Urothelium cell line (cell line): ENCODE measurements around the gene CENPL.
"Not testable (repeated sequence)": the region's sequence is repeated elsewhere in the genome, so short reads cannot be mapped to it uniquely, and the experiment has no call there.

Experiments
- DNase-seq: peaks from one replicate; pipeline ENCODE4 v3.0.0; 2011; ENCODE audit warnings: low spot score, mixed read lengths
- FAIRE-seq: peaks from 2 replicates; lab custom pipeline; 2011; peaks lifted over from hg19 to GRCh38; lab: Jason Lieb, UNC

Gene CENPL

DNA sequence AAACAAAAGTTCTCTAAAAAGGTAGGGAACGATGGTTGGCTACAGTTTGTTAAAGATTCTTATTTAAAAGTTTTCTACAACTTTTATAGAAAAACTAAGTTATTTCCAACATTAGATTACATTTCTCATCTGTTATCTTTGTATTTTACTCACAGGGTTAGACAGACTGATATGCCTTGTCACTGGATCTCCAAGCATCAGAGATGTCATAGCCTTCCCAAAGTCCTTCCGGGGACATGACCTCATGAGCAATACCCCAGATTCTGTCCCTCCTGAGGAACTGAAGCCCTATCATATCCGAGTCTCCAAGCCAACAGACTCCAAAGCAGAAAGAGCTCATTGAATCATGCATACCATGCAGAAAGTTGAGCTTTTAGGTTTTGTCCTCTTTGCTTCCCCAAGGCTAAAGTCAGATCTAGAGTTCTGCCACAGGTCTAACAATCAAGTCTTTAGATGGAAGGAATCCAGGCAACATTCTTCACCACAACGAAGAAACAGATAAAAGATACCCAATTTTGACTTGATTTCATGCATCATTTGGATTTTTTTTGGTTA is 32.8 kb upstream of the CENPL start:
- FAIRE-seq (no peak), DNase-seq (no peak)

DNA sequence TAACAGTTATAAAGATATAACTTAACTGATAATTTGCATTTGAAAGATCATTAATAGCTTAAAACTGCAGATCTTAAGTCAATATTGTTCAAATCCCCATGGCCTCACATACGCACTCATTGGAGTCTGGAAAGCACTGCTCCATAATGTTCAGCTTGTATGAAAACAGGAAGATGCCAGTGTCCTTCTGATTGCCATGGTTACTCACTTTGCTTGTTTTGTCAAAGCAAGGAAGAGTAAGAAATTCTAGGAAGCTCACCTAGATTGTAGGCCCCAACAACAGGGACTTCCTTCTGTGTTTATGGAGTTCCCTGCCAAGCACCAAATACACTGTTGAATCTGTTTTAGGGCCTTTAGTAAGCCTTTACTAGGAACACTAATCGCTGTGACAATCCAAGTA is 32.2 kb upstream of the CENPL start:
- DNase-seq (no peak), FAIRE-seq (no peak)

DNA sequence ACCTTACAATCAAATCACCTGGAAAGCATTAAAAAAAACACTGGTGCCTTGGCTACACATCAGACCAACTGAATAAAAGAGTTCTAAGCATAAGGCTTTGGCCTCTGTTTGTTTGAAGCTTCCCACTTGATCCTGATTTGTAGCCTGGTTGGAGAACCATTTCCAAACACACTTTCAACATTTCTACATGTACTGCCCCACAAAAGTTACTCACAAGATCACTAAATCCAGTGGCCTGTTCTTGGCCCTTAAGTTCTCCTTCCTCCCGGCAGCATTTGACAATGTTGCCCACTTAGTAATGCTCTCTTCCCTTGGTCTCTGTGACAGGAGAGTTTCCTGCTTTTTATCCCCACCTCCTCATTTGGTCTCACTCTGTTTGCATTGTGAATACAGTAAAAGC is 31.3 kb upstream of the CENPL start:
- FAIRE-seq = no peak
- DNase-seq = no peak

DNA sequence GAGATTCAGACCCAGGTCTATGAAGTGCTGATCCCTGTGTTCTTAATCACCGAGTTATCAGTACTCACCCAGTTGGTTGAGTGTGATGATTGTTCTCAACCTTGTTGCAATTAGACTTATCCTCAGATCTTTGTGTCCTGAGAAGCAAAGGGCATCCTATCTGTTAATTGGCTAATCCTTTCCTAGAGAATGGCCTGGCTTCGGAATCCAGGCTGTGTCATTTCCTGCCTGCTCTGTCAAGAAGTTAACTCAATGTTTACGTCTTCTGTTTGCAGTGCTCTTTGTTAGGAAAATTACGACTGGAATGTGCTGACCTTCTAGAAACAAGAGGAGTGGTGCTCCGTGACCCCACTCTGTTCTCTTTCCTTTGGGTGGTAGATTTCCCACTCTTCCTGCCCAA is 28.4 kb upstream of the CENPL start:
- DNase-seq (no peak), FAIRE-seq (no peak)

DNA sequence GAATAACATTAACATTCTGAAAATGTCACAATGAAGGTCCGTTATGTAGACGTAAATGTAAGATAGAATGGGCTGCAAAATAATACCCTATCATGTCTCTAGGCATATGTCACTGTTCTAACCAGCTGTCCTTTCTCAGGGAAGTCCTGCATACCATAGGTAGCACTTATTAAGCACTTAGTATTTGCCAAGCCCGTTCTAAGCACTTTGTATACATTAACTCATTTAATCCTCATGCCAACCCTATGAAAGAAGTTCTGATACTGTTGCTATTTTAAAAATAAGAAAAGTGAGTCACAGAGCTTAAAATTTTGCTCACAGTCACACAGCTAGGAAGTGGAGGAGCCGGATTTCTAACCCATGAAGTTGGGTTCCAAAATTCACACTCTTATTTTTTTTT is 27.4 kb upstream of the CENPL start:
- FAIRE-seq (no peak), DNase-seq (no peak)

DNA sequence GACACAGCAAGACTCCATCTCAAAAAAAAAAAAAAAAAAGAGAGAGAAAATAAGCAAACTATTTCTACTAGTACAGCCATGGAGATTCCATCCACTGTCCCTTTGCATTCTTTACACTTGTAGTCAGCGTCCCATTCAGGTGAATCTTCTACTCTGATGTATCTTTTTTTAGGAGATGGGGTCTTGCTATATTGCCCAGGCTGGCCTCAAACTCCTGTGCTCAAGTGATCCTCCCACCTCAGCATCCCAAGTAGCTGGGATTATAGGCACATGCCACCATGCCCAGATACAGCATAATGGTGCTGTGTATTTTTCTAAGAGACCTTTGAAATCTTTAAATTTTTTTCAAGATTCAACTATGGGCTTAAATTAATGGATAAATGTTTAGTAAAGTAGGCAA is 8.1 kb upstream of the CENPL start:
- DNase-seq = no peak
- FAIRE-seq = no peak

DNA sequence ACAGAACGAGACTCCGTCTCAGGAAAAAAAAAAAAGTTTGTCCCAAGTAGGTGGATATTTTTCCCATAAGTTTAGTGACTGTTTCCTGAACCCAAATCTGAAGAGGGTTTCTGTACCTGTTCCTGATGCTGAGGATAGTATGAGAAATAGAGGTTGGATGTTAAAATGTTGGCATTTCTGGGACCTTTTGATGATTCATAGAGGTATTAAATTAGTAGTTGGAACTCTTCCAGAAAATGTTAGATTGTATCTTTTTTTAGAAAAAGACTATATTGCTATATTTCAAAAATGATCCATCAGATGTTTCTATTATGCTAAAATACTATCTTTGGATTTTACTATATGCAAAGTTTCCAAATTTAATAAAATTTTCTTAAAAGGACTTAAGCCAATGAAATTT is 2.9 kb upstream of the CENPL start:
- FAIRE-seq = no peak
- DNase-seq = no peak

DNA sequence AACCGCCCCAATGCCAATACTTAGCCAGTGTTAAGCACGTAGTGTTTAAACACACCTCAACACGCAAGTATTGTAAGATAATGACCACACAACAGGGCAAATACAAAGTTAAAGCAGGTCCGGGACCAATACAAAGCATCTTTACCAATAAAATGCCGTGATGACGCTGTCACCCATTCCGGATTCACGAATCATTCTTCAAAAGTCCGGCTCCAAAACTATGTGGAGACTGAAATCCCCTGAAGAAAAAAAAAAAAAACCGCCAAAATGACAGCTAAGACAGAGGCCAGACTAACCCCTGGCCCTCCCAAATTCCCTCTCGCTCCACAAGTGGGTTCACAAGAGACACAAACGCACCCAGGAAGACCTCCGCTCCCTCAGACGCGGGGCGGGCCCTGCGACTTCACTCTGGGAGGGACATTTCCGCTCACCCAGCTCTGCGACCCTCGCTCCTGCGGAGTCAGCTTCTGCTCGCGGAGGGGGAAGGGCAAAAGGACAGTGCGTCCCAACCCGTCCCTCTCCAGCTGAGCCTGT is 835 bp downstream of the CENPL start:
- no peak for DNase-seq
- FAIRE-seq = no peak

DNA sequence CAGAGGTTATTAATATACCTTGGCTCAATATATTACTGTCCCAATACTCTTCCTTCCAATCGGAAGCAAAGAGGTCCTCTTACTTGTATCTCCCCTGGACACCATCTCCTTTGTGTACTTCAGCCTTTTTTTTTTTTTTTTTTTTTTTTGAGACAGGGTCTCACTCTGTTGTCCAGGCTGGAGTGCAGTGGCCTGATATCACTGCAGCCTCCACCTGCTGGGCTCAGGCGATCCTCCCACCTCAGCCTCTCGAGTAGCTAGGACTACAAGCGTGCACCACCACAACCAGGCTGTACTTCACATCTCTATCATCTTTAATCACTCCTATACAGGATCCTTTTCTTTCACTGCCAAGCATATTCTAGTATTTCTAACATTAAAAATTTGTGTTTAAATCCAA is 3.0 kb downstream of the CENPL start:
- FAIRE-seq (no peak), DNase-seq (no peak)

DNA sequence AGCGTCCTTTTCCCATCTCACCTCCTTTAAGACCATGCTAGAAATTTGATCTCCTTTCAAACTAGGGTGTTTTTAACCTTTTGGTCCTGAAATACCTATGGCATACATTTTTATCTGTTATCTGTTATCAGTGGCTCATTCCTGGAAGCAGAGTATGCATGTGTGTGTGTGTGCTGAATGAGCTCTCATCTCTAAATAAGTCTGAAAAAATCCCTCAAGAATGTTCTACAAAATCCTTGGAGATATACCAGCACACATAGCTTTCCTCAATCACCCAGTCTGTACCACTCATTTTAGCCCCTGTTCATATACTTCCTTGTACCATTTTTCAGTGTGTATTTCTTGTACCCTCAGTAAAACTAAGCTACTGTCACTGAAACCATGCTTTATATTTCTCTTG is 6.2 kb downstream of the CENPL start:
- FAIRE-seq (no peak), DNase-seq (no peak)

DNA sequence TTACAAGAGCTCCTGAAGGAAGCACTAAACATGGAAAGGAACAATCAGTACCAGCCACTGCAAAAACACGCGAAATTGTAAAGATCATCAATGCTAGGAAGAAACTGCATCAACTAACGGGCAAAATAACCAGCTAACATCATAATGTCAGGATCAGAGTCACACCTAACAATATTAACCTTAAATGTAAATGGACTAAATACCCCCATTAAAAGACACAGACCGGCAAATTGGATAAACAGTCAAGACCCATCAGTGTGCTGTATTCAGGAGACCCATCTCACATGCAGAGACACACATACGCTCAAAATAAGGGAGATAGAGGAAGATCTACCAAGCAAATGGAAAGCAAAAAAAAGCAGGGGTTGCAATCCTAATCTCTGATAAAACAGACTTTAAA is 11.0 kb downstream of the CENPL start:
- DNase-seq, FAIRE-seq: not testable (repeated sequence)

DNA sequence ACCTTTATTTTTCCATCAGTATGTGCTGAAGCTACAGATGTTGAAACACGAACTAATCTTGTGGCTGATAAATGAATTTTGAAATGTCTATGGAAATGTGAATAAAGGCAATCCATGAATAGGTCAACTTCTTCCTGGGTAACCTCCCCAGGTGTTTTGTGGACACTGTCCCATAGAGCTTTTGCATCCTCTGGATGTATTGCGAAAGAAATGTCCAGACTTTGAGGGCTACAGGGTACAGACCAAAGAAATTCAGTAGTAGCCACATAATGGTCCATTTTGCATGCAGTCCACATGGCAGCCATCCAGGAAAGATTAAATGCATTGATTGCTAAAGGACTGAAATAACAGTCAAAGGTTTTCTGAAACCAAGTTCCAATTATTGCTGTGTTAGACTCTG is 21.7 kb downstream of the CENPL start:
- FAIRE-seq = no peak
- no peak for DNase-seq

DNA sequence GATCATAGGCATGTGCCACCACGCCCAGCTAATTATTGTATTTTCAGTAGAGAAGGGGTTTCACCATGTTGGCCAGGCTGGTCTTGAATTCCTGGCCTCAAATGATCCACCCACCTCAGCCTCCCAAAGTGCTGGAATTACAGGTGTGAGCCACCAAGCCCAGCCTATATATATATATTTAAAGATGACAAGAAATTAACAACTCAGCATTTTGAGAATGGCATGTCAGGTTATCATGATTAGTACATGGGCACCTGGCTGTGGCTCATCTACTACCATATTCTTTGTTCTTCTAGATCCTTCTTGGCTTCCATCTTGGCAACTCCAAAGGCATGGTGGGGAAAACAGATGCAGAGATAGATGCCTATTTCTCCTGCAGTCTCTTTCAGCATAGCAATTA is 24.7 kb downstream of the CENPL start:
- DNase-seq, FAIRE-seq: not testable (repeated sequence)

DNA sequence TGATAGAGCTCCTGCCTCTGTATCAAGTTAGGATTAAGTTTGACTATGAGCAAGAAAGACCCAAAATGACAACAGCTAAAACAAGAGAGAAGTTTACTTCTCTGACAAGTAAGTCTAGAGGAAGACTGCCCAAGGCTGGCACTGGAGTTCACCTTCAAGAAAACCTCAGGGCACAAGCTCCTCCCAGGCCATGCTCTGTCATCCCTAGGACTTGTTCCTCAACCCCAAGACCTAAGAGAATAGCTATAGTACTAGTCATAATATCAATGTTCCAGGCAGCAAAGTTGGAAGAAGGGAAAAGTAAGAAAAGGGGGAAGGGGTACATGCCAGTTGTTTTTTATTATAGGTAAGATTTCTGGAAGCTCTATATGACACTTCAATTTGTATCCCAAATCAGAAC is 26.6 kb downstream of the CENPL start:
- DNase-seq = no peak
- FAIRE-seq = no peak

DNA sequence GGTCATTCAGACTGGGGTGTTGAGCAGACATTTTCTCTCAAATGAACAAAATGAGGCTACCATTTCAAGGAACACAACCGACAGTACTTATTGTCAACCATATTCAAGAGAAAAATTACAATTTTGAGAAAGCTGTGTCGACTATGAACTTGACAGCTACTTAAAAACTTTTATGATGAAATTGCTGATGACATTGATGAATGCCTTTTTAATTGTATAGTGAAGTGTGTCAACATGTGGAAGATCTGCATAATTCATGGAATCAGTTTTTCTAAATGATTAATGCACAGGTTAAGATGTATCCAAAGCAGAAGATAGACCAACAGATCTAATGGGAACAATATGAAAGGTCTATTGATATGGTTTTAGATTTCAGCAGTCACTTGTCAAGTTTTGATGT is 34.8 kb downstream of the CENPL start:
- FAIRE-seq (no peak), DNase-seq (no peak)

DNA sequence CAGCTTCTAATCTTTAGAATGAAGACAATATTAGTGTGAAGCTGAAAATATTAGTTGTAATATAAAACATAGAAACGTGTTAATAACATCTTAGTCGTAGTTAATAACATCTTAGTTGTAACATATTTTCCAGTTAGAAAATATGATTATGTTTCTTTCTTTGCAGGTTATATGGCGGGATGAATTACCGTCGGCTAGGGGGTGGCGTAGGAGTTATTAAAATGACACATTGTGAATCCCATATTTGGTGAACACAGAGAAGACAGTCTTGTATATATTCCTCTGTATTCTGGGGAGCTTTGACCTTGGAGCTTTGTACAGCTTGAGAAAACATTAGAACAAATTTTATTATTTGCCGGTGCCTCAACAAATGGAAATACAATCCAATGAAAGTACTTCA is 39.7 kb downstream of the CENPL start:
- no peak for FAIRE-seq
- no peak for DNase-seq

DNA sequence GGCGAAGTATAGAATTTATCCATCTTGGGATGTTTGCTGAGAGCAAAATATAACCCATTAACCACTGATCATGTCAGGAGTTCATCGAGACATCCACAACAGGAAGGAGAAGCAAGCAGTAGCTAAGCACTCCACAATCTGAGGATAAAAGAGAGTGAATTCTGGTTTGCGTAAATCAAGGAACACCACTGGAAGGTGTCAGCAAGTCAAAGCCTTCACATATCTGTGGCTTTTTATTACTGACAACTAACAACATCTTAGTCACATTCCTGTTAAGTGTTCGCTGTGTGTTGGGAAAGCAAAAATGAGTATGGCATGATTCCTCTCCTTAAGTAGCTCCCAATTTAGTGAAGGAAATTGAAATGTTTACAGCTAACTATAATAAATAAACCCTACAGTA is 44.7 kb downstream of the CENPL start:
- DNase-seq (no peak), FAIRE-seq (no peak)

DNA sequence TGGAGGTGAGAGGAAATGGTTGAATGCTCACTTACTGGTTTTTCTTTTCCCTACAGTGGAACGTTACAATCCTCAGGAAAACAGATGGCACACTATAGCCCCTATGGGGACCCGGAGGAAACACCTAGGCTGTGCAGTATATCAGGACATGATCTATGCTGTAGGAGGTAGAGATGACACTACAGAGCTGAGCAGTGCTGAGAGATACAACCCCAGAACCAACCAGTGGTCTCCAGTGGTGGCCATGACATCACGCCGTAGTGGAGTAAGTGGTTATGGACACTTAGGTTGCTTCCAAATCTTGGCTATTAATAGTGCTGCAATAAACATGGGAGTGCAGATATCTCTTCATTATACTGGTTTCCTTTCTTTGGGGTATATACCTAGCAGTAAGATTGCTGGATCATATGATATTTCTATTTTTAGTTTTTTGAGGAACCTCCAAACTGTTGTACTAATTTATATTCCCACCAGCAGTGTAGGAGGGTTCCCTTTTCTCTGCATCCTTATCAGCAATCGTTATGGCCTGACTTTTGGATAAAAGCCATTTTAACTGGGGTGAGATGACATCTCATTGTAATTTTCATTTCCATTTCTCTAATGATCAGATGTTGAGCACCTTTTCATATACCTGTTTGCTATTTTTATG is 49.0 kb downstream of the CENPL start:
- no peak for FAIRE-seq

DNA sequence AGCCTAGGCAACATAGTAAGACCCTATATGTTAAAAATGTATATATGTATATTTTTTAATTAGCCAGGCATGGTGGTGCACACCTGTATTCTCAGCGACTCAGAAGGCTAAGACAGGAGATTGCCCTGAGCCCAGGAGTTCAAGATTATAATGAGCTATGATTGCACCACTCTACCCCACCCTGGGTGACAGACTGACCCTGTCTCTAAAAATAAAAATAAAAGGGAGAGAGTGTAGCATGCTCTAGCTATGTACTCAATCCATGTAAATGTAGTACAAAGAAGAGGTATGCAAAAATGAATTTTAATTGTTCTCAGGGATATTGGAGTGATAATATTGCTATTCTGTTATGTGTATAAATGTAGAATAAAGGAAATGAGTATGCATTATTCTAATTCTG is 53.1 kb downstream of the CENPL start:
- DNase-seq = no peak
- FAIRE-seq = no peak

More for the DNA sequence above, 49.0 kb downstream of the CENPL start:
- DNase-seq = no peak

DNA sequence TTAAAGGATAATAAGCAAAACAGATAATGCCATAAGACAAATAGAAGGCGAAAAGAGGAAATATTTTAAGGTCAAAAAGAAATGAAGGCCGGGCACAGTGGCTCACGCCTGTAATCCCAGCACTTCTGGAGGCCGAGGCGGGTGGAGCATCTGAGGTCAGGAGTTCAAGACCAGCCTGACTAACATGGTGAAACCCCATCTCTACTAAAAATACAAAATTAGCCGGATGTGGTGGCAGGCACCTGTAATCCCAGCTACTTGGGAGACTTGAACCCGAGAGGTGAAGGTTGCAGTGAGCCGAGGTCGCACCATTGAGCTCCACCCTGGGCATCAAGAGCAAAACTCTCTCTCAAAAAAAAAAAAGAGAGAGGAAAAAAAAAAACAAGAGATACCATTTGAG is 54.4 kb downstream of the CENPL start:
- not testable (repeated sequence) for FAIRE-seq, DNase-seq

DNA sequence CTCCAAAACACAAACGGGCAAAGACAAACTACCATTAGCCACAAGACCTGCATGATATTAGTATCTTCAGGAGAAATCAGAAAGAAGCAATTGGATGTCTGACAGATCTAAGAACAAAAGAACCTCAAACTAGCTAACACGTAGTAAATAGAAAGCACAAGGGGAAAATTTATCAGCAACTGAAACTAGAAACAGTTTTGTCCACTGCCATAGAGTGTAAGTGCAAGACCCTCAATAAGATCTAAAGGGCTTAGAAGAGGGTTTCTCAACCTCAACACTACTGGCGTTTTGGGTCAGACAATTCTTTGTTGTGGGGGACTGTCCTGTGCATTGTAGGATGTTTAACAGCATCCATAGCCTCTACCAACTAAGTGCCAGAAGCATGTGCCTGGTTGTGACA is 55.9 kb downstream of the CENPL start:
- no peak for FAIRE-seq
- no peak for DNase-seq

DNA sequence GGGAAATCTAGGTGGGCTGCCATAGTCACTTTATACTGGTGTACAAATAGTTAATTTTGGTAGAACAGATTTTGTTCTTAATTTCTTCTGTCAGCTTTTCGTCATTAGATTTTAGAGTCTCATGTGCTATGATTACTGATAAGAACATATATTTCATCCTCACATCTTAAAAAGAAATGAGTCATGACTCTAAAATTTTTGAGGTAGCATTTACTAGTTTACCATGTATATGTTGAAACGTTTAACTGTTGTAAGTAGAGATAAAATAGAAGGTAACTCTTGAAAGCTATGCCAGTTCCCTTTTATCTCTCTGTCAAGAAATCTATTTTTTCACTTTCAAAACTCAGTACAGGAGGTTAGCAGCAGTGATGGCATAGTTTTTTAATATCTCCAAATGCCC is 56.5 kb downstream of the CENPL start:
- FAIRE-seq (no peak), DNase-seq (no peak)

DNA sequence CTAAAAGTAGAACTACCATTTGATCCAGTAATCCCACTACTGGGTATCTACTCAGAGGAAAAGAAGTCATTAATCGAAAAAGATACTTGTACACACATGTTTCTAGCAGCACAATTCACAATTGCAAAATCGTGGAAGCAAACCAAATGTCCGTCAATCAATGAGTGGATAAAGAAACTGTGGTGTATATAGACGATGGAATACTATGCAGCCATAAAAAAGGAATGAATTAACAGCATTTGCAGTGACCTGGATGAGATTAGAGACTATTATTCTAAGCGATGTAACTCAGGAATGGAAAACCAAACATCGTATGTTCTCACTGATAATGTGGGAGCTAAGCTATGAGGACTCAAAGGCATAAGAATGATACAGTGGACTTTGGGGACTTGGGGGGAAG is 60.4 kb downstream of the CENPL start:
- not testable (repeated sequence) for FAIRE-seq, DNase-seq
